ENCODE results near the gene WNT7A. TPM values are rescaled to one million over a fixed set of nuclear protein-coding genes. Genes with fewer than 3 reads are reported as not detected.
A peak's percentile ranks its signal among the peaks of the same experiment; 100 is the strongest.

WNT7A gene
- total RNA-seq, 8 experiments from 2014 or later, result 0.09 to 14.1 (median 7.6) TPM

DNA sequence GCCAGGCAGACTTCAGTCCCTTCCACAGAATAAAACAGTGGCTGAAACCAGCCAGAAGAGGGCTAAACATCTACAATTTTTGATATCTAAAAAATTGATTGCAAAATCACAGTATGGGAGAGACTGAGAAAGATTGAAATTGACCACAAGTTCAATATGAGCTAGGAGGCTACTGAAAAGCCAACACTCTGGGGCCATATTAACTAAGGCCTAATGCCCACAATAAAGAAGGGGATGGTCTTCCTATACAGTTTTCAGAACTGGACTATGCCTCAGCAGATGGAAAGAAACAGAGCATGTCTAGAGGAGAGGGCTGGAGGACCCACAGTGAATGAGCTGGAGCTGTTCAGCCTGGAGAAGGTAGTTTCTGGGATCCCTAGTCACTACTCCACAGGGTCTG, 53.2 kb downstream of the WNT7A start:
- Histone ChIP-seq H3K4me1 (replicated peaks in 1 of 2) (peaks cover 16 to 30% of the 10 kb centered on the region in 2 donors), H3K4me3 (no peak overlapping the region)
- in situ Hi-C loops (cut with MboI; ENCODE audit: low pct_unique_long_range_greater_than_20kb in 2 of 9, low sequenced_read_pairs in 9 of 9, unreplicated experiment in 9 of 9), result no loop called here

DNA sequence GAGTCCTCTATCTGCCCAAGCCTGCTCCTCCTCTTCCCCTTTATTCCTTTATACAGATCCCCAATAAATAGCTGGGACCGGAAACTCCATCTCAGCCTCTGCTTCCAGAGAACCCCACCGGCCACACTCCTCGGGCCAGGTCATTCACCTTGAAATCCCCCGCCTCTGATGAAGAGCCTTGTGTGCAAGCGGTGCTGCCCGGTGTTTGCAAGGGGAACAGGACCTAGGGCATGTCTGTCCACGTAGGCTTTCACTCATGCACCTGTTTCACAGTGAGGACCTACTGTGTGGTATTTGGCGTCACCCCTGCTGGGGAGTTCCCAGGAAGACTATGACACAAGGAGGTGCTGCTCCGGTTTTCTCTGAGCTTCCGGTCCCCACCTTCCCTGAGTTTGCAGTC, 54.0 kb downstream of the WNT7A start:
- in situ Hi-C loops (cut with MboI; ENCODE audit: low pct_unique_long_range_greater_than_20kb in 2 of 9, low sequenced_read_pairs in 9 of 9, unreplicated experiment in 9 of 9), result no loop called here
- Histone ChIP-seq H3K27ac (no peak overlapping the region), H3K4me1 (replicated peaks in 1 of 2) (peaks cover 16 to 30% of the 10 kb centered on the region in 2 donors), H3K4me3 (no peak overlapping the region)
- ATAC-seq (replicated peaks in 6 of 8), result no peak
- WGBS, 10 experiments, result 50 to 100% (median 80%) methylated on average over 1 to 9 of the region's 10 CpGs; no CpG with 5 or more reads in 4 of the 10 experiments

More for the DNA sequence above, 53.2 kb downstream of the WNT7A start:
- no peak for ATAC-seq (replicated peaks in 6 of 8)
- no peak overlapping the region for H3K27ac ChIP-seq

DNA sequence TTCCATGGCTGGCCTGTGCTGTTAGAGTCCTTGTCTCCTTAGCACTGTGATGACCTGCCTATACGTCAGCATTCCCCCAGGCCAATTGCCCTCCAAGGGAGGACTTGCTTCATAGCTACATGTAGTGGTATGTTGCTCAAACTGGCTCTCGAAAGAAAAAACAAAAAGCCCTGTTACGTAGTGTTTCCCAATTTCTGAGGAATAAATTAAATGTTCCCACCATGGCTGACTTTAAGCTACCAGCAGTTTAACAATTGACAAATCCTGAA, 54.6 kb downstream of the WNT7A start:
- H3K4me3 ChIP-seq, result no peak overlapping the region
- H3K4me1 ChIP-seq (replicated peaks in 1 of 2), result peaks cover 16 to 30% of the 10 kb centered on the region in 2 donors
- 17 to 90% (median 60%) methylated on average over 1 to 3 of the region's 3 CpGs; no CpG with 5 or more reads in 2 of the 10 experiments for WGBS, 10 experiments
- no peak overlapping the region for H3K27ac ChIP-seq
- ATAC-seq (replicated peaks in 6 of 8), result peak; percentile 11 to 91 (median 44)
- in situ Hi-C loops (cut with MboI; ENCODE audit: low pct_unique_long_range_greater_than_20kb in 2 of 9, low sequenced_read_pairs in 9 of 9, unreplicated experiment in 9 of 9), result no loop called here

DNA sequence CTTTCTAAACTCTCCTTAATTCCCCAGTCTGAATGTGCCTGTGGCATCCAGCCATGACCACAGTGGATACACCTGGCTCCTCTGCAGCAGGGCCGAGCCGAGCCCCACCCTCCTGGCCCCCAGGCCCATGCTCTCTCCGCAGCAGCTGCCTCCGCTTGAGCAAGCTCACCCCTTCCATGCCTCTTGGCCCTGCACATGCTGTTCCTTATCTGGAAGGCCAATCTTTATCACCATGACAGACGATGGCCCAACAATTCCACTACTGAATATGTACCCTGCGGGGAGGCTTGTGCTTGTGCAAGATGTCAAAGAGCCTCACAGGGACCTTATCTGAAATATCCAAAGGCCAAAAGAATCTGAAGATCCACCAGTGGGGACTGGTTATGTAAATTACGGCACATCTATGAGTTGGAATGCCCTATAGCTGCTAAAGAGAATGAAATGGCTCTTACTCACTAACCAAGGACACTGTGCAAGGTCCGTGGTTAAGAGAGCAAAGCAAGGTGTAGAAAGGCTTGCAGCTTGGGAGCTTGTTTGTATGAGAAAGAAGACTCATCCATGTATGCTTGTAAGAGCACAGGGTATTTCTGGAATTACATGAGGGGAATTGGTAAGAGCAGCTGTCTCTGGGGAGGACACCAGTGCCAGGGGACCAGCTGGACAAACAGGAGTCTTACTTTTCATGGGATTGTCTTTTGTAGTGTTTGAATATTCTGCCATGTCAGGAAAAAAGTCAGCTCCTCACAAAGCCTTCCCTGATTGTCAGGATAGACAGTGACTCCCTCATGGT, 55.2 kb downstream of the WNT7A start:
- in situ Hi-C loops (cut with MboI; ENCODE audit: low pct_unique_long_range_greater_than_20kb in 2 of 9, low sequenced_read_pairs in 9 of 9, unreplicated experiment in 9 of 9), result no loop called here
- Histone ChIP-seq H3K4me1 (replicated peaks in 1 of 2) (peaks cover 16 to 30% of the 10 kb centered on the region in 2 donors), H3K4me3 (no peak overlapping the region), H3K27ac (no peak overlapping the region)
- 20 to 69% (median 50%) methylated on average over 1 to 5 of the region's 8 CpGs; no CpG with 5 or more reads in 6 of the 10 experiments for WGBS, 10 experiments
- ATAC-seq (replicated peaks in 6 of 8), result peak in 1 of 8 experiments; percentile 6

GRCh38 chr3:13823692-13824091, 56.2 kb downstream of the WNT7A start:
- no peak for ATAC-seq (replicated peaks in 6 of 8)
- 21 to 100% (median 88%) methylated on average over 1 to 2 of the region's 3 CpGs; no CpG with 5 or more reads in 2 of the 10 experiments for WGBS, 10 experiments
- H3K4me1 ChIP-seq (replicated peaks in 1 of 2), result peaks cover 16 to 30% of the 10 kb centered on the region in 2 donors
- H3K4me3 ChIP-seq, result no peak overlapping the region
- no peak overlapping the region for H3K27ac ChIP-seq
- in situ Hi-C loops (cut with MboI; ENCODE audit: low pct_unique_long_range_greater_than_20kb in 2 of 9, low sequenced_read_pairs in 9 of 9, unreplicated experiment in 9 of 9), result no loop called here

DNA sequence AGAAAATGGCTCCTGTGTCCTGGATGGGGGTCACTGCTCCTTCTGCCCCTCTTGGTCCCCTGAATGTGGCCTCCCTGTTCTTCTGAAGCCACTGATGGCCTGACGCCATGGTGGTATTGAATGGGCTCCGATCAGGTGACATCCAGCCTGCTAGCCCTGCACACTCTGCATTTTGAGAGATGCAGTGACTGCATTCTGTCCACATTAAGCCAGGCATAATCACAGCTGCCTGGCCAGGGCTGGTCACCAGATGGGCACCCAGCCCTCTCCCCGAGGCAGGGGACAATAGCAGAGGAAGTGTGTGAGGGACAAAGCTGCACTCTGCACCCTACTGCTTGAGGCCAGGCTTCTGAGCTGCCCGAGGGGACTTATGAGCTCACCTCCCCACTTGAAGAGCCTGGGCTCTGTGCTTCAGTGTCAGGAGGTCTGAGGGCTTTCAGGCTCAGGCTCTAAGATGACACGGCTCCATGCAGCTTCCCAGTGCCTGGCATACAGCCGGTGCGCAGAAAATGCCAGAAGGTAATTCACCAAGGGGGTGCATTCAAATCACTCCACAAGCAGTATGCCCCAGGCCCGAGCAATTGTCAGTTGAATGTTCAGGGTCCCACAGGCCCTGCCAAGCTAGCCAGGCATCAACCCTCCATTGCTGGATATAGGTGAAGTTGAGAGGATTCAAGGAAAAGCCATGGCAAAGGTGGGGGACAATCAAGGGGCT, 56.8 kb downstream of the WNT7A start:
- in situ Hi-C loops (cut with MboI; ENCODE audit: low pct_unique_long_range_greater_than_20kb in 2 of 9, low sequenced_read_pairs in 9 of 9, unreplicated experiment in 9 of 9), result no loop called here
- Histone ChIP-seq H3K4me1 (replicated peaks in 1 of 2) (peaks cover 16 to 30% of the 10 kb centered on the region in 2 donors), H3K4me3 (no peak overlapping the region), H3K27ac (peak overlapping the region in 1 of 2 donors; percentile 48)
- ATAC-seq (replicated peaks in 6 of 8), result peak in 7 of 8 experiments; percentile 15 to 92 (median 85)
- 40 to 83% (median 63%) methylated on average over 1 to 7 of the region's 8 CpGs; no CpG with 5 or more reads in 6 of the 10 experiments for WGBS, 10 experiments

DNA sequence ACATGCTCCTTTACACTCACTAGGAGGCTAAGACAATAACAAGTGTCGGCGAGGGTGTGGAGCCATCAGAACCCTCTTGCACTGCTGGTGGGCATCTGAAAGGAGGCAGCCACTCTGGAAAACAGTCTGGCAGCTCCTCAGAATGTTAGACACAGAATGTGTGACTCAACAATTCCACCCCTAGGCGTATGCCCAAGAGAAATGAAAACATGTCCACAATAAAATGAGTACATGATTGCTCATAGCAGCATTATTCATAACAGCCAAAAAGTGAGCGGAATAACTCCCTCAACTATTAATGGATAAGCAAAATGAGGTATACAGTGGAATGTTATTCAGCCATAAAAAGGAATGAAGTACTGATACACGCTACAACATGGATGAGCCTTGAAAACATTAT, 57.8 kb downstream of the WNT7A start:
- no peak overlapping the region for H3K4me3 ChIP-seq
- in situ Hi-C loops (cut with MboI; ENCODE audit: low pct_unique_long_range_greater_than_20kb in 2 of 9, low sequenced_read_pairs in 9 of 9, unreplicated experiment in 9 of 9), result no loop called here
- ATAC-seq (replicated peaks in 6 of 8), result peak in 2 of 8 experiments; percentile 71 to 79
- no peak overlapping the region for H3K27ac ChIP-seq
- peaks cover 16 to 30% of the 10 kb centered on the region in 2 donors for H3K4me1 ChIP-seq (replicated peaks in 1 of 2)
- 11 to 100% (median 91%) methylated on average over 1 to 5 of the region's 5 CpGs; no CpG with 5 or more reads in 1 of the 10 experiments for WGBS, 10 experiments

DNA sequence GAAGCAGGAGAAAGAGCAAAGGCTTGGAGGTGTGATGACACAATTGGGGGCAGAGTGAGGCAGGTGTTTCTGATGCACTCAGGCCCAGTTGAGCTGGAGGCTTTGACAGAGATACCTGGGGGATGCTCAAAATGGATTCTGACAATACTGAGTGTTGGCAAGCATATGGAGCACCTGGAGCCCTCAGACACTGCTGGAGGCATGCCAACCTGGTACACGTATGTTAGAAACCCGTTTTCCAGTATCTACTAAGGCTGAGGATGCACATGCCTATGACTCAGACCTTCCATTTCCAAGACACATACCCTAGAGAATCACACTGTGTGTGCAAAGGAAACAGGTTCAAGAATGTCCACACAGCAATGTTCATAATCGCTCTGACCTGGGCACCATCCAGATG, 58.7 kb downstream of the WNT7A start:
- in situ Hi-C loops (cut with MboI; ENCODE audit: low pct_unique_long_range_greater_than_20kb in 2 of 9, low sequenced_read_pairs in 9 of 9, unreplicated experiment in 9 of 9), result no loop called here
- WGBS, 10 experiments, result 0 to 100% (median 55%) methylated on average over 1 to 3 of the region's 3 CpGs; no CpG with 5 or more reads in 6 of the 10 experiments
- Histone ChIP-seq H3K4me1 (replicated peaks in 1 of 2) (peaks cover 16 to 26% of the 10 kb centered on the region in 2 donors), H3K4me3 (no peak overlapping the region), H3K27ac (no peak overlapping the region)
- ATAC-seq (replicated peaks in 6 of 8), result no peak

DNA sequence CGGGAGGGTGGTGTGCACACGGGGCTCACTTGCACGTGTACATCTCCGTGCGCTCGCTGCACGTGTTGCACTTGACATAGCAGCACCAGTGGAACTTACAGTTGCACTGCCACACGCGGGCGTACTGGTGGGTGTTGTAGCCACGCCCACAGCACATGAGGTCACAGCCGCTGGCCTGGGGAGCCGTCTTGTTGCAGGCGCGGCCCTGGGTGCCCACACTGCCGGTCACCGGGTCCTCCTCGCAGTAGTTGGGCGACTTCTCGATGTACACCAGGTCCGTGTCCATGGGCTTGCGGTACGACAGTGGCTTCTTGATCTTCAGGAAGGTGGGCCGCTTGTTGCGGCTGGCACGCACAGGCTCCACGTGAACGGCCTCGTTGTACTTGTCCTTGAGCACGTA, 61.0 kb downstream of the WNT7A start:
- WGBS, 10 experiments, result 40 to 100% (median 91%) methylated on average over 1 to 29 of the region's 30 CpGs; no CpG with 5 or more reads in 5 of the 10 experiments
- Histone ChIP-seq H3K4me1 (replicated peaks in 1 of 2) (peaks cover 10 to 14% of the 10 kb centered on the region in 2 donors), H3K4me3 (no peak overlapping the region), H3K27ac (no peak overlapping the region)
- in situ Hi-C loops (cut with MboI; ENCODE audit: low pct_unique_long_range_greater_than_20kb in 2 of 9, low sequenced_read_pairs in 9 of 9, unreplicated experiment in 9 of 9), result no loop called here
- ATAC-seq (replicated peaks in 6 of 8), result no peak

DNA sequence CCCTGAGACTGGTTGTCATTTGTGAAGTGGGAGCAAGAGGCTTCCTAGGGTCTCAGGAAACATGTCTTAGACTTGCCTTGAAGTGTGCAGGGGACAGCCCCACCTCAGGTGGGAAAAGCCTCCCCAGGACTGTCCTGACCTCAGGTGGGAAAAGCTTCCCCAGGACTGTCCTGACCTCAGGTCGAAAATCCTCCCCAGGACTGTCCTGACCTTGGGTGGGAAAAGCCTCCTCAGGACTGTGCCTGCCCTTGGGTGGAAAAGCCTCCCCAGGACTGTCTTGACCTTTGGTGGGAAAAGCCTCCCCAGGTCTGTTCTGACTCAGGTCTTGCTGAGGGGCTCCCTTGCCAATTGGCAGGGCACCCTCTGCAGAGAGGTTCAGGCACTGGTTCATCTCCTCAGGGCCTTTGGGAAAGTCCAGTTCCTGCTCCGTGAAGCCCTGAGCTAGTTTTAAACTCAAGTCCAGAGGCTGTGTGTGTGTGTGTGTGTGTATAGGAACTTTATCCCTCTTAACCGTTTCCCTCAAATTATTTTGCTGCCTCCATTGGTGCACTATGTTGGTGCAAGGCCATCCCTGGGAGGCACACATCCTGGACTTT, 64.7 kb downstream of the WNT7A start:
- 0 to 100% (median 86%) methylated on average over 1 of the region's 3 CpGs; no CpG with 5 or more reads in 5 of the 10 experiments for WGBS, 10 experiments
- peaks cover 9 to 16% of the 10 kb centered on the region in 2 donors for H3K4me1 ChIP-seq (replicated peaks in 1 of 2)
- in situ Hi-C loops (cut with MboI; ENCODE audit: low pct_unique_long_range_greater_than_20kb in 2 of 9, low sequenced_read_pairs in 9 of 9, unreplicated experiment in 9 of 9), result no loop called here
- H3K27ac ChIP-seq, result no peak overlapping the region
- no peak for ATAC-seq (replicated peaks in 6 of 8)
- no peak overlapping the region for H3K4me3 ChIP-seq

GRCh38 chr3:13812034-13812471, 67.8 kb downstream of the WNT7A start:
- peak in 5 of 8 experiments; percentile 87 to 92 (median 91) for ATAC-seq (replicated peaks in 6 of 8)
- 0 to 40% methylated on average over 1 to 2 of the region's 11 CpGs; no CpG with 5 or more reads in 8 of the 10 experiments for WGBS, 10 experiments
- no peak overlapping the region for H3K4me3 ChIP-seq
- in situ Hi-C loops (cut with MboI; ENCODE audit: low pct_unique_long_range_greater_than_20kb in 2 of 9, low sequenced_read_pairs in 9 of 9, unreplicated experiment in 9 of 9), result no loop called here
- peaks cover 9 to 18% of the 10 kb centered on the region in 2 donors for H3K4me1 ChIP-seq (replicated peaks in 1 of 2)
- H3K27ac ChIP-seq, result peak overlapping the region; percentile 74 to 84

DNA sequence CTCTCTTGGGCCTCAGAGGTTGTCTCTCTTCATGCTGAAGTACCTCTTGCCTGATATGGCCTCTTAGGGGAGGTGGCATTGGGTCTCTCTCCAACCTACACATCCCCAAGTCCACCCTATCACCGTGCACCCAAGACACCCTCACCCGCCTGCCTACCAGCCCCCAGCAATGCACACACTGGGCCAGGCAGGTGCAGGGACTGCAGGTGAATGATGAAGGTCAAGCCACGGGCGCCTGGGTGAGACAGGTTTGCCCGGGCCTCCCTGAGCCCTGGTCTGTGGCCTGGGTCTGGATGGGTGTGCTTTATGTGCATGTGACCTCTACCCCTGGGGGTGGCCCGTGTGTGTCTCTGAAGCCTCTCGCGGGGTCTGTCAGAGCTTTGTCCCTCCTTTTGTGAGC, 68.3 kb downstream of the WNT7A start:
- no peak overlapping the region for H3K4me3 ChIP-seq
- peak overlapping the region; percentile 74 to 84 for H3K27ac ChIP-seq
- peak in 2 of 8 experiments; percentile 5 to 14 for ATAC-seq (replicated peaks in 6 of 8)
- in situ Hi-C loops (cut with MboI; ENCODE audit: low pct_unique_long_range_greater_than_20kb in 2 of 9, low sequenced_read_pairs in 9 of 9, unreplicated experiment in 9 of 9), result no loop called here
- H3K4me1 ChIP-seq (replicated peaks in 1 of 2), result peaks cover 9 to 18% of the 10 kb centered on the region in 2 donors
- WGBS, 10 experiments, result 0 to 60% (median 31%) methylated on average over 1 to 4 of the region's 8 CpGs; no CpG with 5 or more reads in 6 of the 10 experiments

DNA sequence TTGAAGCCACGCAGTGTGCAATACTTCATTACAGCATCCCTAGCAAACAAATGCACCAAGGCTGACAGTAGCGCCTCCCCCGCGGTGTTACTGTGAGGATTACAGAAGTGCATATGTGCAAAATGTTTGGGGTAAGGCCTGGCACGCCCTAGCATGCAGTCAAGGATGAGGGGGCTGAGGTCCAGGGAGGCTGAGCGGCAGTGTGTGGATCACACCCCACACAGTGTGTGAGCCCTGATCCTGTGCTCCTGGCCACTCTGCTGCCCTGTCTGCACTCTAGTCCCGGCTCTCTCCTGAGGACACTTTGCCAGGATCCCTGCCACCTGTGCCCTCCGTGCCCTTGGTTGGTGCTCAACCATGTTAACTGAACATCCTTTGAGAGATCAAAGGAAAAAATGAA, 71.3 kb downstream of the WNT7A start:
- no peak overlapping the region for H3K4me3 ChIP-seq
- WGBS, 10 experiments, result 0 to 90% (median 72%) methylated on average over 1 to 6 of the region's 8 CpGs; no CpG with 5 or more reads in 2 of the 10 experiments
- H3K27ac ChIP-seq, result no peak overlapping the region
- H3K4me1 ChIP-seq (replicated peaks in 1 of 2), result peaks cover 9 to 18% of the 10 kb centered on the region in 2 donors
- in situ Hi-C loops (cut with MboI; ENCODE audit: low pct_unique_long_range_greater_than_20kb in 2 of 9, low sequenced_read_pairs in 9 of 9, unreplicated experiment in 9 of 9), result no loop called here
- peak in 3 of 8 experiments; percentile 65 to 87 (median 86) for ATAC-seq (replicated peaks in 6 of 8)
